ENCODE measurements around the gene COX10. TPM values are rescaled to one million over a fixed set of nuclear protein-coding genes. Genes with fewer than 3 reads are reported as not detected.

Gene COX10
- total and polyA plus RNA-seq, 2 experiments from 2014 or later, result 21.7 to 26.6 TPM

DNA sequence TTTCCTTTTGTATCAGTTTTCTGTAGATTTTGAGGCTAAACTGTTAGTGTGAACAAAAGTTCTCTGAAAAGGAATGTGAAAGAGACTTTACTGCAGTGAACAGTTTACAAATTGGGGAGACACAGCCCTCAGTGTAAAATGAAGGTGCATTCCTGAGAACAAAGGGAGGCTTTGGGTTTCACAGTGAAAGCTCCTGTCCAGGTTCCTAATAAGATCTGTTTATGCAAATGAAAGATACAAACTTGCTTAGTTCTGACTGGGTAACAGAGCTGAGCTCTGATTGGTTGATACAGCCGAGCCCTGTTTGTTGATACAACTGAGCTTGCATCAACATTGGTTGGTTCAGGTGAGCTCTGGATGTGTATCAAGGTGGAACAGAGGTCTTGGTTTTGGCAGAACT is 175.7 kb downstream of the COX10 start:
- no peaks in the 10 kb centered on the region for H3K27me3 ChIP-seq
- DNase-seq (ENCODE audit: low read depth in 1 of 2, low spot score in 1 of 2), result no peak
- no peaks in the 10 kb centered on the region for H3K4me1 ChIP-seq (ENCODE audit: low read depth)

GRCh38 chr17:14245629-14246028 is 176.3 kb downstream of the COX10 start:
- Histone ChIP-seq H3K4me1 (ENCODE audit: low read depth) (no peaks in the 10 kb centered on the region), H3K4me3 (no peak overlapping the region), H3K27me3 (no peaks in the 10 kb centered on the region), H3K36me3 (no peaks in the 10 kb centered on the region), H3K9me3 (ENCODE audit: low read depth) (no peaks in the 10 kb centered on the region), H3K27ac (no peak overlapping the region)
- no peak for DNase-seq (ENCODE audit: low read depth in 1 of 2, low spot score in 1 of 2)
- TF ChIP-seq, protein P1, sequence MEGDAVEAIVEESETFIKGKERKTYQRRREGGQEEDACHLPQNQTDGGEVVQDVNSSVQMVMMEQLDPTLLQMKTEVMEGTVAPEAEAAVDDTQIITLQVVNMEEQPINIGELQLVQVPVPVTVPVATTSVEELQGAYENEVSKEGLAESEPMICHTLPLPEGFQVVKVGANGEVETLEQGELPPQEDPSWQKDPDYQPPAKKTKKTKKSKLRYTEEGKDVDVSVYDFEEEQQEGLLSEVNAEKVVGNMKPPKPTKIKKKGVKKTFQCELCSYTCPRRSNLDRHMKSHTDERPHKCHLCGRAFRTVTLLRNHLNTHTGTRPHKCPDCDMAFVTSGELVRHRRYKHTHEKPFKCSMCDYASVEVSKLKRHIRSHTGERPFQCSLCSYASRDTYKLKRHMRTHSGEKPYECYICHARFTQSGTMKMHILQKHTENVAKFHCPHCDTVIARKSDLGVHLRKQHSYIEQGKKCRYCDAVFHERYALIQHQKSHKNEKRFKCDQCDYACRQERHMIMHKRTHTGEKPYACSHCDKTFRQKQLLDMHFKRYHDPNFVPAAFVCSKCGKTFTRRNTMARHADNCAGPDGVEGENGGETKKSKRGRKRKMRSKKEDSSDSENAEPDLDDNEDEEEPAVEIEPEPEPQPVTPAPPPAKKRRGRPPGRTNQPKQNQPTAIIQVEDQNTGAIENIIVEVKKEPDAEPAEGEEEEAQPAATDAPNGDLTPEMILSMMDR (IDR thresholded peaks at IDR 0.05; ENCODE audit: low read depth, low read length), result no peak

More for the DNA sequence above, 175.7 kb downstream of the COX10 start:
- Histone ChIP-seq H3K36me3 (no peaks in the 10 kb centered on the region), H3K27ac (no peak overlapping the region), H3K9me3 (ENCODE audit: low read depth) (no peaks in the 10 kb centered on the region), H3K4me3 (no peak overlapping the region)
- TF ChIP-seq, protein P1 (IDR thresholded peaks at IDR 0.05; ENCODE audit: low read depth, low read length), result no peak

Other genes starting within 250 kb of the COX10 start
- not detected in 2 replicates for gene CDRT15, start 167.4 kb downstream of the COX10 start, total RNA-seq
- 0.42 TPM in 1 of 2 replicates, not detected in the other for gene CDRT15, start 167.4 kb downstream of the COX10 start, polyA plus RNA-seq
- gene HS3ST3B1, start 231.6 kb downstream of the COX10 start, total RNA-seq, result 4.9 and 7.9 TPM in 2 replicates
- gene HS3ST3B1, start 231.6 kb downstream of the COX10 start, polyA plus RNA-seq, result 2.1 and 3.9 TPM in 2 replicates

Data from cardiac muscle cell (in vitro differentiated cells and primary cell).